HuH-7 (cell line): Measurements from ENCODE around the gene LRRC32.

Source experiments
- DNase-seq: peaks from one replicate; pipeline ENCODE4 v3.0.0; 2011; ENCODE audit warnings: low spot score

Gene LRRC32

GRCh38 chr11:76678321-76678720 lies 7.8 kb upstream of the LRRC32 start:
- DNase-seq, result no peak

- no peak for DNase-seq
Observed at GRCh38 chr11:76677458-76677765, 6.9 kb upstream of the LRRC32 start.

- DNase-seq, result no peak
Observed at GRCh38 chr11:76676636-76677457, 6.3 kb upstream of the LRRC32 start.

- no peak for DNase-seq
Observed at GRCh38 chr11:76674517-76675400, 4.2 kb upstream of the LRRC32 start.

- no peak for DNase-seq
Observed at GRCh38 chr11:76673176-76674142, 2.9 kb upstream of the LRRC32 start.

- no peak for DNase-seq
Observed at GRCh38 chr11:76672431-76673175, 2.1 kb upstream of the LRRC32 start.

GRCh38 chr11:76671626-76672309 lies 1.2 kb upstream of the LRRC32 start:
- no peak for DNase-seq

- no peak for DNase-seq
Observed at GRCh38 chr11:76671237-76671592, 668 bp upstream of the LRRC32 start.

GRCh38 chr11:76669901-76670484 lies 554 bp downstream of the LRRC32 start:
- DNase-seq, result no peak

- DNase-seq, result no peak
Observed at GRCh38 chr11:76668362-76669155, 2.0 kb downstream of the LRRC32 start.

GRCh38 chr11:76667856-76668255 lies 2.7 kb downstream of the LRRC32 start:
- DNase-seq, result no peak

GRCh38 chr11:76667271-76667818 lies 3.2 kb downstream of the LRRC32 start:
- DNase-seq, result no peak

GRCh38 chr11:76666830-76667229 lies 3.7 kb downstream of the LRRC32 start:
- DNase-seq, result no peak

- DNase-seq, result no peak
Observed at GRCh38 chr11:76666408-76666807, 4.1 kb downstream of the LRRC32 start.

- no peak for DNase-seq
Observed at GRCh38 chr11:76665921-76666351, 4.6 kb downstream of the LRRC32 start.

GRCh38 chr11:76665172-76665571 lies 5.4 kb downstream of the LRRC32 start:
- no peak for DNase-seq

GRCh38 chr11:76664578-76665061 lies 5.9 kb downstream of the LRRC32 start:
- DNase-seq, result no peak

GRCh38 chr11:76663912-76664440 lies 6.6 kb downstream of the LRRC32 start:
- no peak for DNase-seq

- DNase-seq, result no peak
Observed at GRCh38 chr11:76663486-76663810, 7.1 kb downstream of the LRRC32 start.
